Natural killer cell (primary cell): ENCODE data around the gene PRND. TPM values are rescaled to one million over a fixed set of nuclear protein-coding genes. Genes with fewer than 3 reads are reported as not detected.

Experiments
- ATAC-seq, 3 donors: fragments of 150-1000 bp in 2 of 3; fragments of 200-7000 bp in 1 of 3; cut with Tn5 transposase; 1 replicate in 1 of 3; 2 replicates in 2 of 3; pipeline ENCODE4 v1.10.0; 2021; ENCODE audit warnings: mild to moderate bottlenecking in 2 of 3, moderate library complexity in 2 of 3
- DNase-seq, 2 donors: peaks; one replicate each; pipeline versions ENCODE4 v3.0.0 to v3.0.0-alpha.2; 2013 to 2021; ENCODE audit warnings: mixed read lengths in 1 of 2
- H3K27ac ChIP-seq: one replicate; pipeline ENCODE4 v1.5.1; 2013; ENCODE audit warnings: mild to moderate bottlenecking, low read length
- H3K27me3 ChIP-seq: one replicate; pipeline ENCODE4 v1.6.1; 2013; ENCODE audit warnings: low read length; ENCODE audit not compliant: control insufficient read depth, insufficient read depth
- H3K36me3 ChIP-seq: one replicate; pipeline ENCODE4 v1.6.1; 2013; ENCODE audit warnings: low read length; ENCODE audit not compliant: control insufficient read depth, insufficient read depth
- H3K4me1 ChIP-seq: one replicate; pipeline ENCODE4 v1.6.1; 2013; ENCODE audit warnings: low read length; ENCODE audit not compliant: control insufficient read depth, insufficient read depth
- H3K4me3 ChIP-seq: one replicate; pipeline ENCODE4 v1.5.1; 2013; ENCODE audit warnings: low read length
- H3K9me3 ChIP-seq: one replicate; pipeline ENCODE4 v1.6.1; 2013; ENCODE audit warnings: low read length; ENCODE audit not compliant: control insufficient read depth, insufficient read depth
- H3K27ac Mint-ChIP-seq, 2 donors: one replicate each; pipeline ENCODE4 v1.8.0; 2022; ENCODE audit warnings: mild to moderate bottlenecking in 2 of 2, mixed read lengths in 2 of 2, moderate library complexity in 1 of 2
- H3K27me3 Mint-ChIP-seq, 2 donors: one replicate each; pipeline ENCODE4 v1.8.0; 2022; ENCODE audit warnings: low read depth in 2 of 2, mixed read lengths in 2 of 2
- H3K36me3 Mint-ChIP-seq: one replicate; pipeline ENCODE4 v1.8.0; 2022; ENCODE audit warnings: mixed read lengths
- H3K4me1 Mint-ChIP-seq, 2 donors: one replicate each; pipeline ENCODE4 v1.8.0; 2022; ENCODE audit warnings: mixed read lengths in 2 of 2
- H3K4me3 Mint-ChIP-seq: one replicate; pipeline ENCODE4 v1.8.0; 2022; ENCODE audit warnings: mild to moderate bottlenecking, moderate library complexity, mixed read lengths
- H3K9me3 Mint-ChIP-seq, 2 donors: one replicate each; pipeline ENCODE4 v1.8.0; 2022; ENCODE audit warnings: mixed read lengths in 2 of 2
- WGBS: methylation state at CpG from one replicate; pipeline ENCODE4 v1.1.7; 2013; ENCODE audit warnings: missing lambda C conversion rate; ENCODE audit not compliant: insufficient coverage; 5-methylcytosine and 5-hydroxymethylcytosine counted together
- intact Hi-C: fragments of 100-400 bp; cut with micrococcal nuclease; formaldehyde crosslinking; loops from one replicate; pipeline ENCODE4 v1.14.2; 2022
- total RNA-seq, 4 donors: library from RNA; stranded (reverse); fragments of 120-200 nt in 1 of 4; gene quantifications; one replicate each; pipeline versions ENCODE4 v1.2.3 to v1.2.4, GENCODE V29; 2013 to 2022
- TF ChIP-seq, protein P1 (sequence below): fragments of 200-600 bp; IDR thresholded peaks from one replicate; pipeline ENCODE4 v1.8.0; 2022; ENCODE audit warnings: antibody characterized with exemption

The PRND gene
- total RNA-seq, 3 donors from 2014 or later (not counting 1 experiment from before 2014, with no cell fraction given): not detected

GRCh38 chr20:4773736-4774135 is 52.0 kb downstream of the PRND start:
- H3K27me3 ChIP-seq: no peaks in the 10 kb centered on the region
- no peaks in the 10 kb centered on the region for H3K4me1 ChIP-seq
- H3K4me3 Mint-ChIP-seq: no peak overlapping the region
- no peaks in the 10 kb centered on the region for H3K4me1 Mint-ChIP-seq
- peaks cover 10% of the 10 kb centered on the region for H3K9me3 ChIP-seq
- ATAC-seq (no peak), DNase-seq (no peak)
- H3K36me3 Mint-ChIP-seq: peaks cover 27% of the 10 kb centered on the region
- H3K4me3 ChIP-seq: no peak overlapping the region
- no peak overlapping the region for H3K27ac Mint-ChIP-seq
- no peaks in the 10 kb centered on the region for H3K36me3 ChIP-seq
- no peak overlapping the region for H3K27ac ChIP-seq
- 87% methylated on average over 5 of the region's 5 CpGs for WGBS
- intact Hi-C loops: no loop called here
- peaks cover 4 to 16% of the 10 kb centered on the region in 2 donors for H3K9me3 Mint-ChIP-seq
- H3K27me3 Mint-ChIP-seq: peaks cover 6 to 9% of the 10 kb centered on the region in 2 donors
- TF ChIP-seq, protein P1, sequence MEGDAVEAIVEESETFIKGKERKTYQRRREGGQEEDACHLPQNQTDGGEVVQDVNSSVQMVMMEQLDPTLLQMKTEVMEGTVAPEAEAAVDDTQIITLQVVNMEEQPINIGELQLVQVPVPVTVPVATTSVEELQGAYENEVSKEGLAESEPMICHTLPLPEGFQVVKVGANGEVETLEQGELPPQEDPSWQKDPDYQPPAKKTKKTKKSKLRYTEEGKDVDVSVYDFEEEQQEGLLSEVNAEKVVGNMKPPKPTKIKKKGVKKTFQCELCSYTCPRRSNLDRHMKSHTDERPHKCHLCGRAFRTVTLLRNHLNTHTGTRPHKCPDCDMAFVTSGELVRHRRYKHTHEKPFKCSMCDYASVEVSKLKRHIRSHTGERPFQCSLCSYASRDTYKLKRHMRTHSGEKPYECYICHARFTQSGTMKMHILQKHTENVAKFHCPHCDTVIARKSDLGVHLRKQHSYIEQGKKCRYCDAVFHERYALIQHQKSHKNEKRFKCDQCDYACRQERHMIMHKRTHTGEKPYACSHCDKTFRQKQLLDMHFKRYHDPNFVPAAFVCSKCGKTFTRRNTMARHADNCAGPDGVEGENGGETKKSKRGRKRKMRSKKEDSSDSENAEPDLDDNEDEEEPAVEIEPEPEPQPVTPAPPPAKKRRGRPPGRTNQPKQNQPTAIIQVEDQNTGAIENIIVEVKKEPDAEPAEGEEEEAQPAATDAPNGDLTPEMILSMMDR: no peak

DNA sequence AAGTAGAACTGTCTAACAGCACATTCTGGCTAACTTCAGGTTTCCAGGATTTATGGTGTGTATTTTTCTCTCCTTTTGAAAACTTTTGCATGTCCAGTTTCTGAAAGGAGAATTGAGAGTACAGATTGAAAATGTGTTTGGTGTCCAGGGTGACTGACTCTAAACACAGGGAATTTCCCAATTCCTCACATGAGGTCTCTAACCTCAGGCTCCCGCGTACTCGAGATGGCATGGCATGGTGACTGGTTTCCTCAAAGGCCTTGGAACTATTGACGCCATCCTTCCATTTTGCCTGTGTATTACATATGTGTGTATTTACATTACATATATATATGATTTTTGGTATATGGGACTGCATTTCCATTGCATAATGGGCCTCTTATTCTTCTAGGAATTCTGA is 52.5 kb downstream of the PRND start:
- H3K27ac Mint-ChIP-seq: no peak overlapping the region
- intact Hi-C loops: no loop called here
- TF ChIP-seq, protein P1: no peak
- H3K36me3 Mint-ChIP-seq: peaks cover 27% of the 10 kb centered on the region
- H3K27me3 Mint-ChIP-seq: peaks cover 6 to 9% of the 10 kb centered on the region in 2 donors
- Histone ChIP-seq H3K36me3 (no peaks in the 10 kb centered on the region), H3K27ac (no peak overlapping the region), H3K4me3 (no peak overlapping the region), H3K9me3 (peaks cover 10% of the 10 kb centered on the region), H3K4me1 (no peaks in the 10 kb centered on the region), H3K27me3 (no peaks in the 10 kb centered on the region)
- no peak overlapping the region for H3K4me3 Mint-ChIP-seq
- WGBS: no CpG with 5 or more reads among the region's 4 CpGs
- peaks cover 4 to 16% of the 10 kb centered on the region in 2 donors for H3K9me3 Mint-ChIP-seq
- H3K4me1 Mint-ChIP-seq: no peaks in the 10 kb centered on the region
- no peak for DNase-seq
- ATAC-seq: no peak

DNA sequence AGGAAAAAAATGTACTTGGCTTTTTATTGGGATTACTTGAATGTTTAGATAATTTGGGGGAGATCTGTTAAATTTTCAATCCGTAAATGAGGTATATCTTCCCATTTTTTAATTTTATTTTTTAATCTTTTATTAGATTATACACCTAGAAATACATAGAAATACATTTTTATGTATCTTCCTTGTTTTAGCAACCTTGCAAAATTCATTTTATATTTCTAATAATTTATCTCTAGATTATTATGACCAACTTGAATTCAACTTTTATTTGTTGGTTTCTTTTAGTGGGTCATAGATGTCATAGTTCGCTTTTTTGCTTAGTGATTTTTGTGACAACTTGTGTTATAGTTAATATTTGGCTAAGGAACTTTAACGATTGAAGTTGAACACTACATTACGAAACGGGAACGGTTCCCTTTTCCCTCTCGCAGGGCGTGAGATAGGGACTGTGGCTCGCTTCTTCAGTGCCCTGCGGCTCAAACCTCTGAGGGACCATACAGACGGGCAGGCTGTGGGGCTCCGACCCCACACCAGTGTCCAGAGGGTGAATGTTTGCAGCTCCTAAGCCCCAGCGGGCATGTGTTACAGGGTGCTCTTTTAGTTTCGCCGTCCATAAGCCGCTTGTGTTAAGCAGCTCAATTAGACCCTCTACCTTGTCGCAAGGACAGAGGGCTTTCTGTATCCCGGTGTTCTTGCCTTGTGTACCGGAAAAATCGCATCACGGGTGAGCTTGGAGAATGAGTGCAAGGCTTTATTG is 53.8 kb downstream of the PRND start:
- intact Hi-C loops: no loop called here
- no peak for ATAC-seq
- Mint-ChIP-seq H3K36me3 (peaks cover 25% of the 10 kb centered on the region), H3K4me3 (no peak overlapping the region), H3K9me3 (peaks cover 4 to 16% of the 10 kb centered on the region in 2 donors), H3K4me1 (no peaks in the 10 kb centered on the region), H3K27ac (no peak overlapping the region), H3K27me3 (peaks cover 6 to 9% of the 10 kb centered on the region in 2 donors)
- Histone ChIP-seq H3K27me3 (no peaks in the 10 kb centered on the region), H3K4me3 (no peak overlapping the region), H3K27ac (no peak overlapping the region), H3K4me1 (no peaks in the 10 kb centered on the region), H3K36me3 (no peaks in the 10 kb centered on the region), H3K9me3 (peaks cover 10% of the 10 kb centered on the region)
- 90% methylated on average over 19 of the region's 21 CpGs for WGBS
- TF ChIP-seq, protein P1: no peak
- no peak for DNase-seq
